Measurements from ENCODE around the gene ERC1.

GRCh38 chr12:1117371-1117770 is 126.3 kb downstream of the ERC1 start:
- TF ChIP-seq, protein P1, sequence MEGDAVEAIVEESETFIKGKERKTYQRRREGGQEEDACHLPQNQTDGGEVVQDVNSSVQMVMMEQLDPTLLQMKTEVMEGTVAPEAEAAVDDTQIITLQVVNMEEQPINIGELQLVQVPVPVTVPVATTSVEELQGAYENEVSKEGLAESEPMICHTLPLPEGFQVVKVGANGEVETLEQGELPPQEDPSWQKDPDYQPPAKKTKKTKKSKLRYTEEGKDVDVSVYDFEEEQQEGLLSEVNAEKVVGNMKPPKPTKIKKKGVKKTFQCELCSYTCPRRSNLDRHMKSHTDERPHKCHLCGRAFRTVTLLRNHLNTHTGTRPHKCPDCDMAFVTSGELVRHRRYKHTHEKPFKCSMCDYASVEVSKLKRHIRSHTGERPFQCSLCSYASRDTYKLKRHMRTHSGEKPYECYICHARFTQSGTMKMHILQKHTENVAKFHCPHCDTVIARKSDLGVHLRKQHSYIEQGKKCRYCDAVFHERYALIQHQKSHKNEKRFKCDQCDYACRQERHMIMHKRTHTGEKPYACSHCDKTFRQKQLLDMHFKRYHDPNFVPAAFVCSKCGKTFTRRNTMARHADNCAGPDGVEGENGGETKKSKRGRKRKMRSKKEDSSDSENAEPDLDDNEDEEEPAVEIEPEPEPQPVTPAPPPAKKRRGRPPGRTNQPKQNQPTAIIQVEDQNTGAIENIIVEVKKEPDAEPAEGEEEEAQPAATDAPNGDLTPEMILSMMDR (IDR thresholded peaks at IDR 0.05; ENCODE audit: low read depth, low read length), result no peak
- TF ChIP-seq POLR2A (IDR thresholded peaks at IDR 0.05; ENCODE audit: extremely low read depth, insufficient read length) (no peak), MYC (IDR thresholded peaks at IDR 0.05; ENCODE audit: low read depth, low read length) (no peak)
- TF ChIP-seq, protein P2, sequence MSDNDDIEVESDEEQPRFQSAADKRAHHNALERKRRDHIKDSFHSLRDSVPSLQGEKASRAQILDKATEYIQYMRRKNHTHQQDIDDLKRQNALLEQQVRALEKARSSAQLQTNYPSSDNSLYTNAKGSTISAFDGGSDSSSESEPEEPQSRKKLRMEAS (IDR thresholded peaks at IDR 0.05; ENCODE audit: low read depth, low read length), result no peak

All from NB4 (cell line).